Activated CD4-positive, alpha-beta T cell treated with anti-CD3 and anti-CD28 coated beads for 48 hours (primary cell): ENCODE data around the gene CFAP100.

Experiments
- DNase-seq: peaks from one replicate; pipeline ENCODE4 v3.0.0-alpha.2; 2020

CFAP100 gene

DNA sequence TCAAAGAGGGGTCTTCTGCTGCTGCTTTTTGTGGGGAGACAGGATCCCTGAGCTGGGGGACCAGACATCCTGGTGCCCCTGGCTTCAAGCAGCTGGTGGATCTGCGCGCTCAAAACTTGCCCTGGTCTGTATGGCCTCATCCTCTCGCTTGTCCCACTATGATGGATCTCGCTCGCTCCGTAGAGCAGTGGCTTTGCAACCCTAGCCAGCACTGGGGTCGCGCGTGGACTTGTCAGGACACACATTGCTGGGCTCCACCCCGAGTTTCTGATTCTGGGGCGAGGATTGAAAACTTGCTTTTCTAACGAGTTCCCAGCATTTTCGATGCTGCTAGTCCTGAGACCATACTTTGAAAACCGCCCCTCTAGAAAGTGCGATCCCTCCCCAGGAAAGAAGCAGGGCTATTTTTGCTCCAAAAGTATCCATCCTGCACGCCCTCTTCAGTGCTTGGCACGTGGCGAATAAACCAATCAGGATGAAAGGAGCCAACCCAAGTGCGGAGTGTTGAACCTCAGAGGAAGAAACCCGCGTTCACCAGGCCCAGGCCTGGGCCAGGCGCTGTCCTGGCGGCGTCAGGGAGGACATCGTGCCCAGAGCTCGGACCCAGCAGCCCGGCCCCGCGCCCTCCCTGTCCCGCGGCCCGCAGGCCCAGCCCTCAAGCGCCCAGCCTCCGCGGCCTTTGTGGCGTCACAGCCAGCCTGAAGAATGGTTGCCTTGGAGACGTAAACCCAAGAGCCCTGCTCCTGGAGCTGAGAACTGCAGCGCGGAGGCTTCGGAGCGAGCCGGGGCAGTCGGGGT lies at the start of gene CFAP100:
Gene CFAP100, plus strand, starts transcription at position 731 of the 798 bp plus-strand sequence. CDS start 1,092 bp downstream, outside the sequence.
- DNase-seq, result no peak

DNA sequence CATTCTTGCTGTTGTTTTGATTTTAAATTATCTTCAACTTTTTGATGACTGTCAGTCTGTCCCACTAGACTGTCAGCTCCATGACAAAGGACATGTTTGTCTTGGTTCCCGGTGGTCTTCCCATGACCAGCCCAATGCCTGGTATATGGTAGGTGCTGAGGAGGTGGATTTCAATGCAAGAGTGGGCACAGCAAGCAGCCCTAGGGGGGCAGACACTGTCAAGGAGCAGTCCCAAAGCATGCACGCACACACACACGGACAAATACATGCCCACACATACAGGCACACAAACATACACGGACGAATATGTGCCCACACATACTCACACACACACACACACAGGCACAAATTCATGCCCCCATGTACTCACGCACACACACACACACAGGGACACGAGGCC lies 49.5 kb upstream of the CFAP100 start:
- DNase-seq, result no peak

DNA sequence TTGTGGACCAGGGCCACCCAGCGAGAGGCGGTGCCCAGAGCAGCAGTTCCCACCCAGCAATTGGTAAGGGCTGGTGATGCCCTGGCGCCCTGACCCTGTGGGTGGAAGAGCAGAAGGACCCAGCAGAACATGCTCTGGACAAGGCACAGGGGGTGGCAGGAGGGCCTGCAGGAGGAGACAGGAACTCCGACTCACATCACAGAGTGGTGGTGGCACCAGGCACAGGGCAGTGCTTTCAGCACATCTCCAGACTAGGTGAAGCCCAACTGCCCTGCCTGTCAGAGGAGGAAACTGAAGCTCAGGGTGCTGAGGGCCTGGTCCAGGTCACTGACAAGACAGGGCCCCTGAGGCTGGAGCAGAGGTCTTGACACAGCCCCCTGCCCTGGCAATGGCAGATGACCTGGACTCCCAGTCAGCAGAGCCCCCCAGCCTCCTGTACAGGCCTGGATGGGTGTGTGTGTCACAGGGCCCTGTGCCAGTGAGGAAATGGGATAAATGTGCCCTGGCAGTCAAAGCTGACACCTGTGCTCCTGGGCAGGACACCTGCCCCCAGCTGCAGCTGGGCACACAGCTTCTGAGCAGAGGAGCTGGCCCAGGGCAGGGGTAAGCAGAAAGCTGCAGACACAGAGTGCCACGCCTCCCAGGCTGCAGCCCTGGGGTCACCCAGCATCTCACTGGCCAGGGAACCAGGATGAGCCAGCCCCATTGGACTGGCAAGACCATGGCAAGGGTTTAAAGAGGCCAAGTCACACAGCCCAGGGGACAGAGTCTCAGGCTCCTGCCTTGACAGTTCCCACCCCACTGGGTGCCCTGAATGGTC lies 48.9 kb upstream of the CFAP100 start:
- no peak for DNase-seq

DNA sequence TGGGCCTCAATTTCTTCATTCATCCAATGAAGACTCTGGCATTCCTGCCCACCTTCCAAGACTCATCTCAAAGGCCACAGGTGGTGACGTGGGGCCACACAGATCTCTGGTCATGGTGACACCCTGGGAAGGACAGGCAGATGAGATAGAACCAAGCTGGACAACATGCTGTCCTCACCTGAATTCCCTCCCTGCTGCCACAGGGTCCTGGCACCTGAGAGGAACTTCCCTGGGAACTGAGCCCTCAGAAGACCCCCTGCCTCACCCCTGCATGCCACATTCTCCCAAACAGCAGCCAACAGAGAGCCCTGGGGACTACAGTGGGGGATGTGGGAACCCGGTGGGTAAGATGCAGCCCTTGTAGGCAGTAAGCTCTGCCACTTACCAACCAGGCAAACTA lies 48.2 kb upstream of the CFAP100 start:
- no peak for DNase-seq

DNA sequence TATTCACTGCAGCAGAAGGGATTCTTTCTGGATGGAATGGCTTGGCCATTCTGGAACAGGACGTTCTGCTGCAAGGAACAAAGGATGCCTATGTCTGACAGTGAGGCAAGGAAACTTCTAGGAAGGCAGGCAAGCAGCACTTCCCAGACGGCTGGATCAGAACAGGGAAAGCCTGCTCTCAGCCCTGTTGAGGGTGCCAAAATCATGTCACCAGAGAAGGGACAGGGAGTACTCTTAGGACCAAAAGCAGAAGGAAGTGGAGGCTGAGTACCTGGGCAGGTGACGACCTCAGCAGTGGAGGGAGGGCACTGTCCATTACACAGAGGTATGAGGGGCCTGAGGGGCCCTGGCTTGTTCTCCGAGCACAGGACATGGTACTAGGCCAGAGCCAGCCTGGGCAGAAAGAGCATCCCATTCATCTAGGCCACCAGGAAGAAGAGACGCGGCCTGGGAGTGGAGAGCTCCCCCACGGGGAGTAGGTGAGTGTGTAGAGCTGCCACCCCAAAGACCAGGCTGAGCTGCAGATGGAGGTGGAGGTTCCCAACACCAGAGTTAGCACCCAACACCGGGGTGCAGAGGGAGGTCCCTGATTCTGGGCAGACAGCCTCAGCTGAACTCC lies 47.1 kb upstream of the CFAP100 start:
- DNase-seq, result no peak

DNA sequence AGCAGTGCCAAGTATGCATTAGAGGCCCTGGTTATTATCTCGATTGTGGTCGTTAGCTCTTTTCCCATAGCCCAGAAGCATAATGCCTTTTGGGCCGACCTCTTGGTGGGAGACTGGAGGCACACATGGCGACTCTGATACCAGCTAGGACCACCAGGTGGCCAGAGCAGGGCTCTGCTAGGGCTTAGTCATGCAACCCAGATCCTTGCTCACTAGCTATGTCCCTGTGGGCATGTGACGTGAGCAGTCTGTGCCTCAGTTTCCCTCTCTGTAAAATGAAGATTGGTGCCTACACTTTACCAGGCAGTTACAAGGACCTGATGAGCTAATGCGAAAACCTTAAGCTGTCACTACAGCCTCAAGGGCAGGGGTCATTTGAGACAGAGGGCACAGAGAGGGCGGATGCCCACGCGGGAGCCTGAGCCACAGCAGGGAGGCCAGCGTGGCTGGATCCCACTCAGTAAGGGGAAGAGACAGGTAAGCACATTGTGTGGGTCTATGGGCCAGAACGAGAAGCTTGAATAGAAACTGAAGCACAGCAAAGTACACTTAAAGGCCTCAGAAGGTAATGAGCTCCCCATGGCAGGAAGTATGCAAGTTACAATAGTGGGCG lies 46.3 kb upstream of the CFAP100 start:
- no peak for DNase-seq

DNA sequence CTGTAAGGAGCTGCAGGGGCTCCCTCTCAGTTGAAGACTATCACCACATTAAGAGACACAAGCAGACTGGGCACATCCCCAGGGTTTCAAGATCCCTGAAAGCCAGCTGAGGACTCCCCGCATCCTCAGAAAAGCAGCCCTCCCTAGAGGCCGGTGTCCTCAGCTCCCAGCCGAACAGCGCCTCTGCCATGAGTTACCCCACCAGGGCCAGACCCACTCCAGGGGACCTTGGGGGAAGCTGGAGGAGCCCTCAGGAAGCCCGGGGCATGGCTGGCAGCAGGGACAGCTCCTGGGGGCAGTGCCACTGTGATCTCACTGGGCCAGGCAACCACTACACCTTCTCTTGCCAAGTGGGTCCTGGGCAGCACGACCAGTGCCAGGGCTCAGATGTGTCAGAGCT lies 45.6 kb upstream of the CFAP100 start:
- DNase-seq, result no peak

DNA sequence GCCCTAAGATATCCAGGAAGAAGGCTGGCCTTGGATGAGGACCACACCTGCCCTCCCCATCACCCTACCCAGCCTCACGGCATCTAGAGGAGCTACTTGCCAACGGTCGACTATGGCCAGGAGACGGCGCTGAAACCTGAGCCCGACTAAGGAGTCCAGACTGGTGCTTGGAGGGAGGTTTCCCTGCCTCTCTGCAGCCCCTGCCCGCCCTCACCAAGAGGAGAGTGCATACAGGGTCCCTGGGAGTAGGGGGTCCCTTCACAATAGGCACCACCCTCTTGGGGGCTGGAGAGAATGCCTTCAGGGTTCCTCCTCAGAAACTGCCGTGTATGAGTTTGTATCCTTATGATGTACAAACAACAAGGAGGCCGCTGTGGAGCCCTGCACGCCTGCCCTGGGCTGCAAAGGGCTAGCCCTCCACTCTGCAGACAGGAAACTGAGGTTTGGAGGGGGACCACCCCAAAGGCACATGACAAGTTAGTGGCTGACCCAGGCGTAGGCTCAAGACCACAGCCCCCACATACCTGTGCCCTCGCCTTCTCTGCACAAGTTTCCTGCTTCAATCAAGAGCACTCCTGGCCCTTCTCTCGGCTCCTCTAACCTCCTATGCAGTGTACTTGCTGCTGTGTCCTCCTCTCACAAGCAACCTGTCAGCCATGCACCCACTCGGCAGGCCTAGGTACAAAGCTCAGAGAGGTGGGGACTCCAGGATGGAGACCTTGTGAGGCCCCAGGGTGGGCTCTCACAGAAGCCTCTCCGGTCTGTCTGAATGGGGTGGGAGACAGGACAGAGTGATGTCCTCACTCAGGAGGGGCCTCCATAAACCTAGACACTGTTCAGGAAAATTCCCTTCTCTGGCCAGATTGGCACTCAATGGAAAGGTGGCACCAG lies 44.9 kb upstream of the CFAP100 start:
- DNase-seq, result no peak

DNA sequence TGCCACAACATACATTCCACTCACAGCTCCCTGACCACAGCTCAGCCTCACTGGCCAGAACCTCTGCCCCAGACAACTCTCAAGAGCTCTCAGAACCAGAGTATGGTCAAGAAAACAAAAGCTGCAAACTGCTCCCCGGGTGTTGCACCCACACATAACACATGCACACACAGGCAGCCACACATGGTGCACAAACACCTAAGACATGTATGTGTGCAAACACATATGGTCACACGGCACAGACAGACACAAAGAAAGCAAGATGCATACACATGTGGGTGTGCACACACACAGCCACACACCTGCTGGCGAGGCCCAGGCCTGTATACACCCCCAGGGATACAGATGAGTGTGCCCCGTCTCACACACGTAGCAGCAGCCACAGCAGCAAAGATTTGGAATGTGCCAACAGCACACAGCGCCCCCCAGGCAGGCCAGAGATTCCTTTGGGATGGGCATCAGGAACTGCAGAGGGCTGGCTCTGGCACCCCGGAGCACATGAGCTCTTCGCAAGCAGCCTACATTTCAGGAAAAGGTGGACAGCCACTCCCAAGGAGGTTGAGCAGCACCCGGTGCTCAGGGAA lies 44.1 kb upstream of the CFAP100 start:
- no peak for DNase-seq

DNA sequence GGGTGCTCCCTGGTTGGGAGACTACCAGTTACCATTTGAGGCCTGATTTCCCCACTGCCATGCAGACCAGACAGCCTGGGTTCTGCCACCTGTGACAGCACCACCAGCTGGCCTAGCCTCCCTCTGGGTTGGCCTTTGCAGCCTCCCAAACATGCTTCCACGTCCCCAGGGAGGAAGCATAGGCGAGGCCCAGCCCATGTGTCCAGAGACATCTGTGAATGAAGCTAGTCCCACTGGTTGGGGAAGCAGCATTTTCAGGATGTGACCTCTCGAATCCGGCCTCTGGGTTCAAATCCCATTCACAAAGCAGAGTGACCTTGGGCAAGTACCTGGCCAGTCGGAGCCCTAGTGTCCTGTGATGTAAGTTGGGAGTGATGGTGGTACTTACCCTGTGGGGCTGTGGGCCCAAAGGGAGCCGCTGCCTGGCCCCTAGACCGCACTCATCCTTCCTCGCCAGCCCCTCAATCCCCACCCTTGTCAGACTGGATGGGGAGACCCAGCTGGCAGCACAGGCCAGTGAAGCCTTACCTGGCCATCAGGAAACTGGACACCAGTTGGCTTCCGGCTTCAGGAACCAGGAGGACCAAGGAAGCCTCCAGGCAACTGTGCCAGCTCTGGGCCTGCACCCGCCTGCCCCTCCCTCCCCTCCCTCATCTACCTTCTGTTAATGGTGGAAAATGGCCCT lies 43.5 kb upstream of the CFAP100 start:
- no peak for DNase-seq

DNA sequence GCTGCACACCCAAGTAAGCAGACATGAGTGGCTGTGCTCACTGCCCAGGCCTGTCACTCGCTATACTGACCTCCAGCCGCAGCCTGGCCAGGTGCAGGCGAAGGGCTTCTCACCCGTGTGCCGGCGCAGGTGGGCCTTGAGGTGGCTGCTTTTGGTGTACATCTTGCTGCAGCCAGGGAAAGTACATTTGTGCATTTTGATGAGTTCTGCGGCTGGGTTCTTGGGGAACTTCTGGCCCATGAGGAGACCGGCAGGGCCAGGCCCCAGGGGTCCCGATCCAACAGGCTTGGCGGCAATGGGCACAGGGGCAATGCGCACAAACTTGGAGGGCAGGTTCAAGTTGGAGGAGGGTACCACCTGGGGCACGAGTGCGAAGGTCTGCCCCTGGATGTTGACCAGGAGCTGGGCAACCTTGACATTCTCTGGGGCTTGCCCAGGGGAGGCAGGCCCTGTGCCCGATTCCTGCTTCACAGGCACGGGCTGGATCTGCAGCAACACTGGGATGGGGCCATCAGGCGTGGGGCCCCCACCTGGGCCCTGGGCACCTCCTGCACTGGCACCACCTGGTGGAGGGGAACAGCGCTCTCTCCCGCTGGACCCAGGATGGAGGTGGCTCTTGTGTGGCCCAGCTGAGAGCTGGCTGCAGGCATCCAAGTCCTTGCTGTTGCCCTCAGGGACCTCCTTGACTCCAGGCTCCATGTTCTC lies 42.8 kb upstream of the CFAP100 start:
- no peak for DNase-seq

DNA sequence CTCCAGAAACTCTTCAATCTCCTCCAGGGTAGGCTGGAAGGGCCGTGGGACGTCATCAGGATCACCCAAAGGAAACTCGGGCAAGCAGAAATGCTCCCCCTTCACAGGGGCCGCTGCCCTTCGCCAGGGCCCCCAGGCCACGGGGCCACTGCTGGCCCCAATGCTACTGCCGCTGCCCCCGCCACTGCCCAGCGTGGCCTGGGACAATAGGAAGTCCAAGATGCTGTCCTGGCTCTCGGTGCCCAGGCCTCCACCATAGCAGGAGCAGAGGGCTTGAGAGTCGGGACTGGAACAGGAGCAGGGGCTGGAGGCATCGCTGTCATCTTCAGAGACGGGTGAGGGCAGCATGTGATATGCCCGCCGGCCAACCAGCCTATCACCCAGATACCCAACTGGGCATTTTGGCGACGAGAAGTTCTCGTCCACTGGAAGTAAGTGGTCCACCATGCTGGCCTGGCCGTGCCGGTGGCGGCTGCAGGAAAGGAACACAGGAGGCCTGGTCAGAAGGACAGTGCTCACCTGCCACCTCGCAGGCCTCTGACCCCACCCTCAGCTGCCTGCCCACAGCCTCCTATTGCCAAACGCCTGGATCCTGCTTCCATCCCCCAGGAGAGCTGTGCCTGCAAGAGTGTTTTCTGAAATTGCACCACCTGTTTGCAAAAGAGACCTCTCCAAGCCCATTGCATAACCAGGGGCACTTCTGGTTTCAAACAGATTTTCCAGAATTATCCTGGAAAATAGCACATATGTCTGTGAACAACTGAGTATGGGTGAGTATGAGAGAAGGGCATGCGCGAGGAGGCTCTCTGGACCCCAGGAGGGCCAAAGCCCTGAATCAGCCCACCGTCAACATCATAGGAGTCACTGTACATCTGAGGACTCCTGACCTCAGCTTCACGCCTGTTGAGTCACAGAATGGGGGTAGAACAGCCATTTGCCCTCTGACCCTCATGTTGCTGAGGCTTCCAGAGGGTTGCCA lies 41.9 kb upstream of the CFAP100 start:
- DNase-seq, result no peak

DNA sequence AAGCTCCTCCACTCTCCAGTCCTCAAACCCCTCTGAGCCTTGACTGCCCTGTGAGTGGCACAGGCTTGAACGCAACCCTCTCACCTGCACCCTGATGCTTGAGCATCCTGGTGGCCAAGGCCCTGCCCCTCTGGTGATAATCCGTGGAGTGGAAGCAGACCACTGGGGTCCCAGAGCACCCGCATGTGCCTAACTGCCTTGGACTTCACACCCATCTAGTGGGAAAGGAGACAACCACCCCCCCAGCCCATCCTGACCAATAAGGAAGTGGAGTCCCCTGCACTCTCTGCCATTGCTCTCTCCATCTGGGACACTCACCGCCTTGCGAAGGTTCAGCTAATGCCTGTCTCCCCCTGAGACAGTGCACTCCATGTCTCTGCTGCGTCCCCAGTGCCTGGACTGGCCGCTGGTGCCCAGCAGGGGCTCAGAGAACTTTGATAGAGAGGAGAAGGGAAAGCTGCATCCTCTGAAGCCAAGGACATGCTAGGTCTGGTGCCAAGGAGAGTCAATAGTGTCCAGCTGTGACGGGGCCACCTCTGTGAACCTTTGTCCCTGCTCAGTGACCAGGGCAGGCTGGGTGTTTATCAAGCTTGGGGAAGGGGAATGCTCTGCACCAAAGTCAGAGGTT lies 40.9 kb upstream of the CFAP100 start:
- DNase-seq, result no peak

DNA sequence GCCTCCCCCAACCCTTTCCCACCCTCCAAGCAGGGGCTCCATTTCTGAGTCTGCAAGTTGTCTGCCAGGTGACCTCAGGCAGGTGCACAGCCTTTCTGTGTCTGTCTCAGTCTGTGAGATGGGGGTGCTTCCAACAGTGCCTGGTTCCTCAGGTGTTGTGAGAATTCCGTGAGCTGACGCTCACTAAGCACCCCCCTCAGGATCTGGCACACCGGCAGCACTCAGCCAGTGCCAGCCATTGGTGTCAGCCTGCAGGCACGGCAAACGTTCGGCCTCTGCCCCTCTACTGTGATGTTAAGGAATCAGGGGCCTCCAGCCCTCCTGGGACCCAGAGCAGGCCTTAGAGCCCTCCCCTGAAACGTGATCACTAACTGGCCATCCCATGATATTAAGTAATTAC lies 39.9 kb upstream of the CFAP100 start:
- no peak for DNase-seq

DNA sequence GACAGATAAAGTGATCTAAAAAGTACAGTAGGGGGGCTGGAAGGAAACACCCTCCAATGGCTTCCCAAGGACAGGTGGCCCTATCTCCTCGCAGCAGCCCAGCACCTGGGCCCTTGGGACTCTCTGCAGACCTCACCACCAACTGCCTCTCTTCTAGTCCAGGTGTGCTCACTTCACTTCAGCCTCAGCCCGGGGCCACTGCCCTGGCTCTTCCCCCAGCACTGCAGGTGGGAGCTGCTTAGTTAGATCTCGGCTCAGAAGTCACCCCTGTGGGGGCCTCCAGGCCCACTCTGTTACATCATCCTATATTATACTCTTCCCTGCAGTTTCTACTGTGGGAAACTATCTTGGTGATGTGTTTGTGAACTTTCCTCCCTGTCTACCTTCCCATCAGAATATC lies 39.5 kb upstream of the CFAP100 start:
- DNase-seq, result no peak

DNA sequence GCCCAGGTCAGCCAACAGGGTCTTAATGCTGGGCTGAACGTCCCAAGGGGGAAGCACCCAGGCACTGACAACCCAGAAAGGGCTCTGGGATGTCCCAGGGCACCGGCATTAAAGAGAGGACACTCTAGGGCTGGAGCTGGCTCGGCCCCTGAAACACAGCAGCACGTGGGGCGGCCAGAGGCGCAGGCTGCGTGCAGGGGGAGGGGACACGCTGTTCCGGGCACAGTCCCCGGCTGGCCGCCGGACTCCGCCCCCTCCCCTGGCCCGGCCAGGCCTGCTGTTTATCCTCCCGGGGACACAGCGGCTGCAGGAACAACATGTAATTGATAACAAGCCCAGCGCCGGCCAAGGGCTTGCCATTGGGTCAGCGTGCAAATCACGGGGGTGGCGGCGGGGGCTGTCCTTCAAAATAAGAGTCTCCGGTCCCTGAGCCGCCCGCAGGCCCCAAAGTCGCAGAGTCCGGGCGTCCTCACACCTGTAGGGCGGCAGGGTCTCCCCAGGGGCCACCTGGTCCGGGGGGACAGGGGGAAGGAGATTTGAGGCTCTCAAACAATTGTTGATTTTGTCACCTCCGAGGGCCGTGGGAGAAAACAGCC lies 38.8 kb upstream of the CFAP100 start:
- no peak for DNase-seq

DNA sequence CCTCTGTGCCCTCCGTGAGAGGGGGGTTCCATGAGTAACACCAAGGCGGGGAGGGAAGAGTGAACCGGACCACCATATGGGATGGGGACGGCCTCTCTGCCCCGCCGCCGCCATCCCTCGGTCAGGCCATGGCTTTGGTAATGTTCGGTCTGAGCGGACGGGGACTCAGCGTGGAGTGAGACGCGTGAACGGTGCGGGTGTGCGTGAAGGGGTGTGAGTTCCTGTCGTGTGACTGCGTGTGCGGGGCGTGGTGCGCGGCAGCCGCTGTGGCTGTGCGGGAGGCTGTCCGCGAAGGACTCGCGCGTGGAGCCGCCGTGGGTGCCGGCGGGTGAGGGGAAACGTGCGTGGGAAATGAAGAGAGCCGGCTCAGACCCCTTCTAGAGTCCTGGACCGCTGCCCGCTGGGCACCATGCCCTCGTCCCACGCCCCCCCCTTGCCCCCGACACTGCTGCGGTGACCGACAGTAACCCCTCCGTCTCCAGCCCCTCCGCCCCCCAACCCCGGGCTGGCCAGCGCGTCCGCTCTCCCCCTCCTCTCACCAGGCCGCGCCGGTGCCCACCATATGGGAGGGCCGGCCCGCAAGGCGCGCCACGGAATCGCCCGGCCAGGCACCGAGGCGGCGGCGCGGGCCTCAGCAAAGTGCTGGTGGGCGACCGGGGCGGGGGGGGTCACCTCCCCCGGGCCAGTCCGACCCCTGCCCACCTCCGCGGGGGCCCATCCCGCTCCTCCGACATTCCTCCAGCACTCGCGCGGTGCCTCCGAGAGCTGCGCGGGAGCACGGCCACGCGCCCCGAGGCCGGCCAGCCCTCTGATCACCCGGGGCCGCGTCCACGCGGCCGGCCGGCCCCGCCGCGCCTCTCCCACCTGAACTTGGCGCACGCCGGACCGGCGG lies 38.1 kb upstream of the CFAP100 start:
- DNase-seq, result no peak
